CD4-positive, alpha-beta T cell treated with Interleukin-6 at 100 ng/mL for 8 hours (primary cell): ENCODE measurements around the gene NHEJ1.

Source experiments
- DNase-seq: peaks from one replicate; pipeline ENCODE4 v3.0.0-alpha.2; 2020; ENCODE audit warnings: mixed read lengths, low spot score

Gene NHEJ1

DNA sequence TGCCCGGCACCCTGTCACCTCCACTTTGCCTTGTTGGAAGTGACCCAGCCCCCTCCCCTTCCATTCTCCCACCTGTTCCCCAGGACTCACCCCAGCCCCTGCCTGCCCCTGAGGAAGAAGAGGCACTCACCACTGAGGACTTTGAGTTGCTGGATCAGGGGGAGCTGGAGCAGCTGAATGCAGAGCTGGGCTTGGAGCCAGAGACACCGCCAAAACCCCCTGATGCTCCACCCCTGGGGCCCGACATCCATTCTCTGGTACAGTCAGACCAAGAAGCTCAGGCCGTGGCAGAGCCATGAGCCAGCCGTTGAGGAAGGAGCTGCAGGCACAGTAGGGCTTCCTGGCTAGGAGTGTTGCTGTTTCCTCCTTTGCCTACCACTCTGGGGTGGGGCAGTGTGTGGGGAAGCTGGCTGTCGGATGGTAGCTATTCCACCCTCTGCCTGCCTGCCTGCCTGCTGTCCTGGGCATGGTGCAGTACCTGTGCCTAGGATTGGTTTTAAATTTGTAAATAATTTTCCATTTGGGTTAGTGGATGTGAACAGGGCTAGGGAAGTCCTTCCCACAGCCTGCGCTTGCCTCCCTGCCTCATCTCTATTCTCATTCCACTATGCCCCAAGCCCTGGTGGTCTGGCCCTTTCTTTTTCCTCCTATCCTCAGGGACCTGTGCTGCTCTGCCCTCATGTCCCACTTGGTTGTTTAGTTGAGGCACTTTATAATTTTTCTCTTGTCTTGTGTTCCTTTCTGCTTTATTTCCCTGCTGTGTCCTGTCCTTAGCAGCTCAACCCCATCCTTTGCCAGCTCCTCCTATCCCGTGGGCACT, 21.9 kb upstream of the NHEJ1 start:
- DNase-seq = no peak

GRCh38 chr2:219181531-219181930, 20.9 kb upstream of the NHEJ1 start:
- DNase-seq = no peak

DNA sequence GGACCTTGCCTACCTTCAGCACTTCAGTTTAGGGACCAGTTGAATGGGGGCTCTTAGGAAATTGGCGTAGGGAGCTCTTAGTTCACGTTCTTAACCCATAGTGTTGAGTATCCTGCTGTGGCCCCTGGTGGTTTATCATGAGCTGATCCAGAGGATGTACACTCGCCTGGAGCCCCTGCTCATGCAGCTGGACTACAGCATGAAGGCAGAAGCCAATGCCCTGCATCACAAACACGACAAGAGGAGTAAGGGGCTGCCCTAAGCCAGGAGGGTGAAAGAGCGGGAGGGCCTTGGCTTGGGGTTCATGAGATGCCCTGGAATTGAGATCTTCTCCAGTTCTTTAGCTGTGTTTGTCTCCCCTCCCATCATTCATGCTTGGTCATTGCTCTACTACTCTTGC, 20.3 kb upstream of the NHEJ1 start:
- no peak for DNase-seq

DNA sequence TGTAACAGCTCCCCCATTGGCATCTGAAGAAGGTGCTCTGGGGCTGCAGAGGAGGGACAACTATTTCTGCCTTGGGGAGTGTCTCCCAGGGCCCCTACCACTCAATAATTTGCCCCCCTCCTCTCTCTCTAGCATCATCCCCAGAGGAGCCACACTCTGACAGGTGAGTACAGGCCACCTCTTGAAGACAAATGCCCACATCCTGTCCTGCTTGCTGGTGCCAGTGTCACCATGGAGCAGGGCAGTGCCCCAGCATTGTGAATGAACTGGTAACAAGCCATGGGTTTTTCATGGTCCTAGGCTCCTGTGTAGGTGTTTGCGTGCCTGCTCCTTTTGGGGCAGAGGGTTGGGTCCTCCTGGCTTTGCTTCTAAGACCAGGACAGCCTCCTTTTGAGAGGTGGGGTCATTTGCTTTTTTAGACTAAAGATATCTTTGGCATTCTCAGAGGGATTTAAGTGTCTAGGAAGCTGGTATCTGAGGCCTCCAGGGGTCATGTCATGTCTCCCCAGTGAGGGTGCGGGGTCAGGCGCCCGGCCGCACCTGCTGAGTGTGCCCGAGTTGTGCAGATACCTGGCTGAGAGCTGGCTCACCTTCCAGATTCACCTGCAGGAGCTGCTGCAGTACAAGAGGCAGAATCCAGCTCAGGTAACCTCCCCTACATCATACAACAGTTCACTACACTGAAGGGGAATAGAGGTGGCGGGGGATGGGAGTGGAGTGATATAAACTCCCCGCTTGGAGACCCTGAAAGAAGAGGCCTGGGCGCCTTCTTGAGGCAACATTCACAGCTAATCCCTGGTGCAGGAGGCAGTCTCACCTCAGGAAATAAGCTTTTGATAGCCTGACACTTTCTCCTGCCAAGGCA, 19.2 kb upstream of the NHEJ1 start:
- no peak for DNase-seq

DNA sequence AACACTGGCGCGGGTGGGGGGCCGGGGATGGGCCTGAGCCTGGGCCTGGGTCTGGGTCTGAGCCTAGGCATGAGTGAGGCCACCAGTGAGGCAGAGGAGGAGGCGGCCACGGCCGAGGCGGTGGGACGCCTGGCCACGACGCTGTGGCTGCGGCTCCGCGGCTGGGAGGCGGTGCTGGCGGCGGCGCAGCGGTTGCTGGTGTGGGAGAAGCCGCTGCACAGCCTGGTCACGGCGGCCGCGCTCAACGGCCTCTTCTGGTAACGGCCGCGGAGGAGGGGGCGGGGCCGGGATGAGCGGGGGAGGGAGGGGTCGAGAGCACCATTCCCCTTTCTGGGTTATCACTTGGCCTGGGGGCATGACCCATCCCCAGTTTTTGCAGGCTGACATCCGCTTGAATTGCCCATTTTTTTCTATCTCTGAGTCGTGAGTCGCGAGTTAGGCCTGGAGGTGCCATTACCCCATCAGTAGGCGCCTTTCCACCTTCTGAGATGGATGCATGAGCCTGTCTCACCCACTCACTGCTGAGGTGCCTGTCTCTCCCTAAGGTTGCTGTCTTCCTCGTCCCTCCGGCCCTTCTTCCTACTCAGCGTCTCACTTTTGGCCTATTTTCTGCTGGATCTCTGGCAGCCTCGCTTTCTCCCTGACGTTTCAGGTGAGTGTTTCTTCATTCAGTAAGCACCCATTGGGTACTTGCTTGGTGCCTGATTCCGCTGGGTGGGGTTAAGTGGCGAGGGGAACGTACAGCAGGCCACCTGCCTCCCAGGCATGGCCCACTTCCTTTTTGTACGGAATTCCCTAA, 18.0 kb upstream of the NHEJ1 start:
- peak; percentile 10 for DNase-seq

GRCh38 chr2:219177552-219178376, 17.1 kb upstream of the NHEJ1 start, which contains the start of gene RETREG2:
TSS of gene RETREG2 (plus strand) at chr2:219178275. CDS start at chr2:219178353, 78 bp downstream.
- DNase-seq = peak; percentile 91

- DNase-seq = peak; percentile 86
Measured at GRCh38 chr2:219176818-219177551, 16.4 kb upstream of the NHEJ1 start, which contains the start of gene CNPPD1. TSS of gene CNPPD1 (minus strand) at chr2:219176925. CDS start at chr2:219176828, 97 bp downstream.

DNA sequence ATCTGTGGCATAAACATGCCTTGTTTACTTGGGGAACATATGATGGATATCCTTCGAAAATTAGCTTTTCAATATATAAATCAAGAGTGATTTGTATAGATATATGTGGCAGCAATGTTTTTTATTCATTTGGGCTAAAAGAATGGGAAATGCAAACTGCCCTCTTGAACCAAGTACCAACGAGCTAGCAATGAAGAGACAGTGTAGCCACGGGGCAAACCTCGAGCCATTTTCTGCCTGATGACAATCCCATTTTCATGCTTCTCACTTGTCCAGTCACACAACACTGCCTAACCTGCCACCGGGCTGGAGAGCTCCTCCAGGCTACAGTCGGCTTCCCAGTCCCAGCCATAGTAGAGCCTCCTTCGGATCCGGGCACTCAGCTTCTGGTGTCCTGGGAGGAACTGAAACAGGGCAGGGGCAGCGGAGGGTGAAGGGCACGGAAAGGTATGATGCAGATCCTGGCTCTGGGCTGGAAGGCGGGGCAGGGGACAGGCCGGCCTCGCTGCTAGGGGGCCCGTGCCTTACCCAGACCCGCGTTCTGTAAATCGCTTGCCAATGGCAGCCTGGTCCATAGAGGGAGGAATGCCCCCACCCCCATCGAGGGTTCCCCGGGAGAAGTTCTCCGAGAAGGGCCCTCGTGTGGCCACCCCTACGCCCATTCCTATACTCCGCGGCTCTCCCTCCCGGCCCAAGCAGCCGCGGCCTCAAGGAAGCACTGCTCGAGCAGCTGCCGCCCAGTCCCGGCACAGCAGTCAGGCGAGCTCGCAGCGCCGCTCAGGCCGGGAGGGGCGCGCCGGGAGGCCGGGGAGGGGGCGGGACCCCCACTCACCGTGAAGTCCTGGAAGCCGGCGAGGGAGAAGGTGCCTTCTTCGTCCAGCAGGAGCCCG, 15.6 kb upstream of the NHEJ1 start:
- DNase-seq = no peak

GRCh38 chr2:219175486-219175885, 14.9 kb upstream of the NHEJ1 start:
- no peak for DNase-seq

GRCh38 chr2:219174801-219175200, 14.2 kb upstream of the NHEJ1 start:
- DNase-seq = no peak

DNA sequence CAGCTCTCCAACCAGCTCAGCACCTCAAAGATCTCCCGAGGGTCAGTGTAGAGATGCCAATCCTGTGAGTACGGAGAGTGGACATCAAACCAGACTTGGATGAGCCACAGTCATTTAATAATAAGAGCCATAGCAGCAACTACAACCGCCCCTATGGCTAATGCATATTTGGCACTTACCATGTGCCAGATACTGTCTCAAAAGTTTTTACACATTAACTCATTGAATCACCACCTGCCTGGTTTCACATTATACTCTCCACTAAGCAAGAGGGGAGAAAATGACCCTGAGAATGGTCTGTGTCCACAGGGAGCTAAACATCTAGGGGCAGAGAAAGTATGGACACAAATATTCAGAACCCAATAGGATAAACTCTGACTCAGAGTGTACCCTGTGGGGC, 13.5 kb upstream of the NHEJ1 start:
- DNase-seq = no peak

GRCh38 chr2:219173176-219173575, 12.6 kb upstream of the NHEJ1 start:
- DNase-seq = no peak

DNA sequence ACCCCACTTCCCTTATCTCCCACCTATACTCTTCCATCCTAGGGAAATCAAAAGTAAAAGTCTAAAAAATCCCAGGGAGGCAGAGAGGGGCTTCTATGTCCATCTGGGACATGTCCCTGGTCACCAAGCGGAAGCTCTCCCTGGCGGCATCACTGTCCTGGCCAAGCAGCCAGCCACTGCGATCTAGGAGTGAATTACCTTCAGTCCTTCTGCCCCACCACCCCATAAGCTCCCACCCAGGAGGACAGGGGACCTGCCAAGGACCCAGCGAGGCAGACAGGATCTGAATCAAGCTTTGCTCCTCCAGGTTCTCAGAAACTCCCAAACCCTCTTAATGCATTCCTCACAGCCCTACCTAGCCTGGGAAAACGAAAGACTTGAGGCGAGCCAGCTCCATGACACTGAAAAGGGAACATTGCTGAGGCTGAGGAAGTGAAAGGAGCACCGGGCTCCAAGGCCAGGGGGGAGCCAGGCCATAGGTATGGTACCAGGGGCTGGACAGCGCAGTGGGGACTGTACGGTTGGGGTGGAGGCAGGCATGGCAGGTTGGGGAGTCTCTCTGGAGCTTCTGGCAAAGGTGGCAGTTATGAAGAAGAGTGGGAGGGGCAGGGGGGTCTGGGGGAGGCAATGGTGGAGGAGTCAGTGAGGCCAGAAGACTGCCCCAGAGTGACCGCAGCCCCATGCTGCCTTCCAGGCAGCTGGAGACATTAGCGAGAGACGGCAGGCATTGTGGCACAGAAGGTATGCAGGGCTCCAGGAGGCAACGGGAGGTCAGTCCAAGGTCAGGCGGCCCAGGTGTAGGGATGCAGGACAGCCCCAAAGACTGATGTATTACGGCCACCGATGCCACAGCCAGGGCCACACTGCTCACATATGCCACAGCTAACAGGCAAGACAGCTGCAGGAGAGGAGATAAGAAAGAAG, 11.9 kb upstream of the NHEJ1 start:
- no peak for DNase-seq

GRCh38 chr2:219171231-219171651, 10.6 kb upstream of the NHEJ1 start:
- peak; percentile 51 for DNase-seq

DNA sequence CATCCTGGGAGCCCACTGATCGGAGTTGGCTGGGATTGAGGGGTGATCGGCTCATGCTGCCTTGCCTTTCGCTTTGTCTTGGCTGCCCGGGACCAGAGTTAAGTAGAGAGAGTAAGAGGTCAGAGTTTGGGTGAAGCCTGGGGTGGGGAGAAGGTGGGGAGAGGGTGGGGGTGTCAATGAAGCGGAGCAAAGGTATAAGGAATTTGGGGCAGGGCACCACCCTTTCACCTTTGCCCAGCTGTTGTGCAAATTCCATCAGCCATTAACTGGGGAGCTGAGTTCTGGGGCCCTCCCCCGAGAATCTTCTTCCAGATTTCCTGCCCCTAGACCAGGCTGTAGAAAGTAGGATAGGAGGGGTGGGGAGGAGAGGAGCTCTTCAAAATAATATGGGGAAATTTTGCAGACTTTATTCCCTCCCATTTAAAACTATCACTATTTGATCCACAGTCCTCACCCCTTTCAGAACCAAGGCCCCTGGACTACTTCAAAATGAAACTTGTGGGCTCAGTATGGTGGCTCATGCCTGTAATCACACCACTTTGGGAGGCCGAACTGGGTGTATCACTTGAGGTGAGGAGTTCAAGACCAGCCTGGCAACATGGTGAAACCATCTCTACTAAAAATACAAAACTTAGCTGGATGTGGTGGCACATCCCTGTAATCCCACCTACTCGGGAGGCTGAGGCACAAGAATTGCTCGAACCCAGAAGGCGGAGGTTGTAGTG, 9.5 kb upstream of the NHEJ1 start, which contains the start of gene SLC23A3:
TSS of gene SLC23A3 (minus strand) at position 100 of the 725 bp plus-strand sequence. CDS start at position 55, 45 bp downstream.
- DNase-seq = no peak

DNA sequence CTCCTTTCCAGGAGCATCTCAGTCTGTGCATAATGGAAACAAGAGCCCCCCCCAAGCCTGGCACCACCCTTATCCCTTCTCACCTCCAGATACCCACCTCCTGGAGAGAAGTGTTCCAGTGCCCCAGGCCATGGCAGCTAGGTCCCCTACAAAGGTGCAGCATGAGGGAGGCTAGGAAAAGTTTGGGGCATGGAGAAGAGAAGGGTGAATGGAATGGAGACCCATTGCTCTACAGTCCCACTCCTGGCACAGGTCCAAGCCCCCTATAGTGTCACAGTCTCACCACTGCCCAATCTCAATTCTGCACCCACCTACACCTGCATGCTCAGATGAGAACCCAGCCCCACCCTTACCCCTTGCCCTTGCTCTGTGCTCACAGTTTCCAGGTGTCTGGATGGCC, 8.3 kb upstream of the NHEJ1 start:
- no peak for DNase-seq

DNA sequence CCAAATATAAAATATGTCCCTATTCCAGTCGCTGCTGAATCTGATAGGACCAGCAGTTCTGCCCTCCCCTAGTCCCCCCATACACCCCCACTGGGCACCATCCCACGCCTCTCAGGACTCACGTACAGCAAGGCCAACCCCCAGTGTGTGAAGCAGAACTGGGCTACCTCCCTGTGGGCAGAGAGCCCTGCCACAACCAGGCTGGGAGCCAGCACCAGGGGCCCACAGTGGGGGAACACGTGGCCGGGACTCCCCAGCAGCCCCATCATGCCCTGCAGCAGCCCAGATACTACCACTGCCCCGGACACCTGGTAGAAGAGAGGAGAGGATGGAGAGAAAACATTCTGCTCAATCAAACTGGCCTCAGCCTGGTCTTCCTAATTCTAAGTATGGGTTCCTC, 7.9 kb upstream of the NHEJ1 start:
- no peak for DNase-seq
